ENCODE data around the gene PHACTR1.
"Not testable (repeated sequence)": the region's sequence is repeated elsewhere in the genome, so short reads cannot be mapped to it uniquely, and the experiment has no call there.

PHACTR1 gene

GRCh38 chr6:12903246-12903645 lies 186.7 kb downstream of the PHACTR1 start:
- no peak for DNase-seq (ENCODE audit: low spot score)

GRCh38 chr6:12909833-12910232 lies 193.3 kb downstream of the PHACTR1 start:
- DNase-seq (ENCODE audit: low spot score), result no peak

GRCh38 chr6:12911427-12911826 lies 194.9 kb downstream of the PHACTR1 start:
- peak; percentile 58 for DNase-seq (ENCODE audit: low spot score)

DNA sequence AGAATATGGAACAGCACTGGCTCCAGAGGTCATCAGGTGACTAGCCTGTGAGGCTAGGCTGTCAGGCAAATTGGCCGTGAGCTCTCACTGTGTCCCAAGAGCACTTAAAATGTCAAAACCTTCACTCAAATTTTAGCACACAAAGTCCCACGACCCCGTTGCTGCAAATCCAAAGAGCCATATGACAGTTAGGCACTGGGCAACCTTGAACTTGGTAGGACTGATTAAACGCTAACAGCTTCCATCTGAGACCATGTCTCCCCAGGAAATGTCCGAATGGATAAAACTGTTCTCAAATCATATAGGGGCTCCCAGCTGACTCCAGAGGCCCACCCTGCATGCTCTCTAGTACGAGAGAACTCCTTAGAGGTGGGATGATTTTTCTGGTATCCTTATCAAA lies 196.6 kb downstream of the PHACTR1 start:
- DNase-seq (ENCODE audit: low spot score), result no peak

DNA sequence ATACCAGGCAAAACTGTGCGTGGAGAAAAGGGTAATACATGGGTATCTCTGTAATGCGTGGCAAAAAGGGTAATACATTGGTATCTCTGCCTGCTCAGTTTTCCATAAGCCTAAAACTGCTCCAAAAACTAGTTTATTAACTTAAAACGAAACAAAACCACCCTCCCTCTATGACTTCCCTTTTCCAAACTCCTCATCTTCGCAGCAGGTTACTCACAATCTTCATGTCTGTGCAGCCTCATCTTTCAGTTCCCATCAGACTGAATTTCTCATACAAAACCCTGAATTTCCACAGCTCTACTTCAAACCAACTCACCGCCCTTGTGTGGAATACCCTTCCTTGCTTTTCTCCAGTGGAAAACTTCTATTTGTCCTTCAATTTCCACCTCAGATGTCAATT lies 199.4 kb downstream of the PHACTR1 start:
- no peak for DNase-seq (ENCODE audit: low spot score)

- DNase-seq (ENCODE audit: low spot score), result no peak
Measured at GRCh38 chr6:12916420-12917136, 200.0 kb downstream of the PHACTR1 start.

DNA sequence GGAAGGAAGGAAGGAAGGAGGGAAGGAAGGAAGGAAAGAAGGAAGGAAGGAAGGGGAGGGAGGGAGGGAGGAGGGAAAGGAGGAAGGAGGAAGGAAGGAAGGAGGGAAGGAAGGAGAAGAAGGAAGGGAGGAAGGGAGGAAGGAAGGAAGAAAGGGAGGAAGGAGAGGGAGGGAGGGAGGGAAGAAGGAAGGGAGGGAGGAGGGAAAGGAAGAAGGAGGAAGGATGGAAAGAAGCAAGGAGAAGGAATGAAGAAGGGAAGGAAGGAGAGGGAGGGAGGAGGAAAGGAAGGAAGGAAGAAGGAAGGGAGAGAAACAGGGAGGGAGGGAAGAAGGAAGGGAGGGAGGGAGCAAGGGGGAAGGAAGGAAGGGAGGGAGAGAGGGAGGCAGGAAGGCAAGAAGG lies 204.9 kb downstream of the PHACTR1 start:
- no peak for DNase-seq (ENCODE audit: low spot score)

- no peak for DNase-seq (ENCODE audit: low spot score)
Measured at GRCh38 chr6:12923644-12924235, 207.2 kb downstream of the PHACTR1 start.

- DNase-seq (ENCODE audit: low spot score), result no peak
Measured at GRCh38 chr6:12924911-12925310, 208.3 kb downstream of the PHACTR1 start.

- no peak for DNase-seq (ENCODE audit: low spot score)
Measured at GRCh38 chr6:12927746-12928145, 211.2 kb downstream of the PHACTR1 start.

DNA sequence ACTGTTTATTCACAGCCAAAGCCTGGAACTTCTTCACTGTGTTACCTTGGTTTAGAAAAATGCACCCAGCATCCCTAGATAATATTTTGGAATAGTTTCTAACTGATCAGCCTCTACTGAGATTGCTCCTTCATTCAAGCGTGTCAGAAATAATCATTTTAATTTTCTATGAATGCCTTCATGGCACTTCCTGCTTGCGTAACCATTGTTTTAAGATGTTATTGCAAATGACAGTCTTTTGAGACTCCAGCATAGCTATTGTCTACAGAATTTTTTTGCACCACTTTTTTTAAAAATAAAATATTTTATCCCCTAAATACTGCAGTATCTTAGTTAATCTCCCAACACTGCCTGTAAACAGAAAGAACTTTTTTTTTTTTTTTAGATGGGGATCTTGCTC lies 213.1 kb downstream of the PHACTR1 start:
- no peak for DNase-seq (ENCODE audit: low spot score)

GRCh38 chr6:12931639-12932038 lies 215.1 kb downstream of the PHACTR1 start:
- DNase-seq (ENCODE audit: low spot score), result no peak

DNA sequence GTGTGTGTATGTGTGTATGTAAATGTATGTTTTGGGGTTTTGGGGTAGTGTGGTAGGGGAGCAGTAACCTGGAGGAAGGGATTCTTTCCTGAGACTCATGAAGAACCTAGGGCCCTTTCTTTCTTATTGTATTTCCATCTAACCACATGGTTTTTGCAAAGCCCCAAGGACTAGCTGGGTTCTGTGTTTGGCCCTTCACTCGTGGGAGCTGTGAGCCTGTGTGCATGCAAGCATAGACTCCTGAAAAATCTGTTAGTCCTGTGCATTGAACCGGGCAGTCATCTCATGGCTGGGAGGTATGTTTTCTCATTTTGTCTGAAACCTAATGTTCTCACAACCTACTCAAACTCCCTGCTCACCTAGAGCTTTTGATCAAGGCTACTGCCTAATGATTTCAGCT lies 219.1 kb downstream of the PHACTR1 start:
- DNase-seq (ENCODE audit: low spot score), result no peak

DNA sequence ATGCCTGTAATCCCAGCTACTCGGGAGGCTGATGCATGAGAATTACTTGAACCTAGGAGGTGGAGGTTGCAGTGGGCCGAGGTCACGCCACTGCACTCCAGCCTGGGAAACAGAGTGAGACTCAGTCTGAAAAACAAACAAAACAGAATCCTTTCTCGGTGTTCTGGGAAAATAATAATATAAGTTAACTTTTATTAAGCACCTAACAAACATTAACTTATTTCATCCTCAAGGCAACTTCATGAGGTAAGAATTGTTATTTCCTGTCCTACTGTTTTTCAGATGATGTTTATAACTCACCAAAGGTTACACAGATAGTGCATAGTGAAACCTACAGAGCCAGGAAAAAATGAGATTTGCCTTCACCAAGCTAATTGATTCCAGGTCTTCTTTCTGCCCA lies 221.4 kb downstream of the PHACTR1 start:
- no peak for DNase-seq (ENCODE audit: low spot score)

GRCh38 chr6:12939314-12939713 lies 222.7 kb downstream of the PHACTR1 start:
- DNase-seq (ENCODE audit: low spot score), result no peak

GRCh38 chr6:12941422-12941821 lies 224.9 kb downstream of the PHACTR1 start:
- DNase-seq (ENCODE audit: low spot score), result no peak

- DNase-seq (ENCODE audit: low spot score), result no peak
Measured at GRCh38 chr6:12943549-12943948, 227.0 kb downstream of the PHACTR1 start.

- DNase-seq (ENCODE audit: low spot score), result no peak
Measured at GRCh38 chr6:12944001-12944400, 227.4 kb downstream of the PHACTR1 start.

DNA sequence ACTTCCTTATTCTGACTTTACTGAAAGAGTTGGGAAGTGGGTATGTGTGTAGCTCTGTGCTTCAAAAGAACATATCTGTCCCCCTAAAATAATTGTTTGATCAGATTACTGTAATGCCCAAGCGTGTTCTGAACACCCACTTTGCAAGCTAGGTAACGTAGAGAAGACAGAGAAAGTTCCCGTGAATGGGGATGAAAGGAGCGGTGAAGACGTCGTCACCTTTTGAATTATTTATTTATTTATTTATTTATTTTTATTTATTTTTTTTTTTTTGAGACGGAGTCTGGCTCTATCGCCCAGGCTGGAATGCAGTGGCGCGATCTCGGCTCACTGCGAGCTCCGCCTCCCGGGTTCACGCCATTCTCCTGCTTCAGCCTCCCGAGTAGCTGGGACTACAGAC lies 228.0 kb downstream of the PHACTR1 start:
- not testable (repeated sequence) for DNase-seq (ENCODE audit: low spot score)

DNA sequence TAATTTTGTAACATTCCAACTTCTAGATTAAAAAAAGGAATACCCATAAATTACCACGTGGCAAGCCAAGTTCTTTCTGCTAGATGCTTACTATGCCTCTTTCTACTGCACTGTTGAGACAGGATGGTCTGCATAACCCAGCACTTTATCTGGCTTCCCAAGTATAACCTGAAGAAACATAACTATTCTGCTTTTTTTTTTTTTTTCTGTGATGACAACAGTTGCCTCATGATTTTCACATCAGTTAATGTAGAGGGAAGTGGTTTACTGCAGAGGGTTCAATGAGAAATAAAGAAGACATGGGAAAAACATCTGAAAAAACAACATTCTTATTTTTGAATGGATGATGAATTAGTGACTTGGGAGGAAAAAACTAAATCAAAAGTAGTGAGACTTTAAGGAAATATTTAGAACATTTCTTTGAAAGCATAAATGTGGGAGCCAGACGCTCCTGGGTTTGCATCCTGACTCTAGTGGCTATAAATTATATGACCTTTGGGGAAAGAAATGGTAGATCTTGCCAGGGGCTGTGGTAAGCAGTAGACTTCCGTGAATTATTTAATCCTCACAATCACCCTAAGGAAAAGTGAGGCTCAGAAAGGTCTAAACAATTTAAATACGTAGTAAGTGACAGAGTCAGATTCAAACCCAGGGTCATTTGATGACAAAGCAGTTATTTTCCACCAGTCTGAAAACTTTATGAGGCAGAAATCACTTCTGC lies 230.7 kb downstream of the PHACTR1 start:
- DNase-seq (ENCODE audit: low spot score), result no peak

DNA sequence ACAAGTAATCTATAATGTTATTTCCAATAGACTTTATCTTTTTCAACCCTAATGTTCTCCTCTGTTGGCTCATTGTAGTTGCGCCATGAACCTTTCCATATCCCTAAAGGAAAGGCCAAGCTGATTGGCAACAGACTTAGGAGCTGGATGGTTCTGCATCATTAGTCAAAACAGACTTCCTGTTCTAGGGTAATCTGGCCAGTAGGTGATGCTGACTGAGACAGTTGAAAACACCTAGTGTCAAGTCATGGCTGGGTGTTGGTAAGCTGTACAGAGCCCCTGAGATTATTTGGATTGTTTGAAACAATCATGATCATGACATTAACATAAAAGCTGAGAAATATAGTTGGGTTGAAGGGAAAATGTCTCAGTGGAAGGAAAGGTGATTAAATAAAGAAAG lies 231.4 kb downstream of the PHACTR1 start:
- DNase-seq (ENCODE audit: low spot score), result no peak

DNA sequence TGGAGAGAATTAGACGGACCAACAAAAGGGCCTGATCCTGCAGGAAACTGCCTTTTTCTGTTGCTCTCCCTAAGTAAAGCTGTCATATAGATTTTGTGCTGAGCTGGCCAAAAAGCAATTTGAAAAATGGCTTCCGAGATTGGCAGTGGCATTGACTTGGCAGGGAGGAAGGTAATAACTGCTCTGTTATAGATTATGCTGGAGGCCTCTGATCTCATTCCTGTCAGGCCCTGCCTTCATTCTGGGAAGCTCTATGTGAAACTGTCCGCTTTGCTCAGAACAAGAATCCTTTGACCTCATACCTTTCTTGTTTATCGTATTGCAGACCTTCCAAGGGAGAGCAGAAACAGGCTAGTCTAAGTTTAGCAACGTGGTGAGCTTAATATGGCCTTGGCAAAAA lies 234.4 kb downstream of the PHACTR1 start:
- no peak for DNase-seq (ENCODE audit: low spot score)

GRCh38 chr6:12951415-12951814 lies 234.8 kb downstream of the PHACTR1 start:
- no peak for DNase-seq (ENCODE audit: low spot score)

All from NAMALWA (cell line).